Right lobe of liver (tissue), 6 donors: ENCODE results near the gene FAM13B. TPM values are rescaled to one million over a fixed set of nuclear protein-coding genes. Genes with fewer than 3 reads are reported as not detected.

Experiments
- ATAC-seq, 4 donors: fragments of 200-7000 bp; cut with Tn5 transposase; one replicate each; pipeline ENCODE4 v1.9.1; 2020; ENCODE audit warnings: mild to moderate bottlenecking in 4 of 4, moderate library complexity in 4 of 4
- DNase-seq, 3 donors: peaks; one replicate each; pipeline ENCODE4 v3.0.0-alpha.2; 2020
- H3K27ac ChIP-seq, 3 donors: fragments of 200-600 bp; one replicate each; pipeline ENCODE4 v1.8.0; 2022
- H3K27me3 ChIP-seq, 2 donors: fragments of 200-600 bp; one replicate each; pipeline ENCODE4 v1.8.0; 2022
- H3K36me3 ChIP-seq, 4 donors: fragments of 200-600 bp; sonication (generic) in 1 of 4; one replicate each; pipeline versions ENCODE4 v1.5.1 to v1.8.0; 2017 to 2022; ENCODE audit warnings: control low read depth in 1 of 4
- H3K4me1 ChIP-seq, 4 donors: fragments of 200-600 bp; sonication (generic) in 1 of 4; one replicate each; pipeline versions ENCODE4 v1.5.1 to v1.8.0; 2017 to 2022; ENCODE audit warnings: control low read depth in 1 of 4
- H3K4me3 ChIP-seq, 3 donors: fragments of 200-600 bp; one replicate each; pipeline ENCODE4 v1.8.0; 2022
- H3K9me3 ChIP-seq, 4 donors: fragments of 200-600 bp; sonication (generic) in 1 of 4; one replicate each; pipeline versions ENCODE4 v1.5.1 to v1.8.0; 2017 to 2022; ENCODE audit warnings: control low read depth in 1 of 4
- POLR2A ChIP-seq: fragments of 450-650 bp; IDR thresholded peaks from one replicate; pipeline ENCODE4 v1.6.1; 2017; ENCODE audit warnings: antibody characterized with exemption, mild to moderate bottlenecking
- WGBS: methylation state at CpG from one replicate; pipeline ENCODE4 v1.1.6; 2018; ENCODE audit warnings: low coverage, low lambda C conversion rate; ENCODE audit not compliant: insufficient coverage; ENCODE audit errors: missing lambda C conversion rate; 5-methylcytosine and 5-hydroxymethylcytosine counted together
- intact Hi-C, 2 donors: fragments of 100-400 bp; cut with DNase I; formaldehyde crosslinking; loops; one replicate each; pipeline versions ENCODE4 v1.11.2 to v1.14.1; 2022
- small RNA-seq, 2 experiments: library from RNA; depleted of rRNA; stranded (forward); fragments of <200 nt; gene quantifications; one replicate each; pipeline ENCODE3, GENCODE V24; 2016
- total RNA-seq, 6 experiments: library from RNA; depleted of rRNA in 2 of 6; stranded (reverse); fragments of >200 nt in 2 of 6; fragmentation: NEBNext Ultra II Directional in 3 of 6; extraction: Animal tissue kit (Norgen Biotek cat#: 25700) in 3 of 6; gene quantifications; one replicate each; pipeline versions ENCODE4 v1.1.0 to v1.2.4, GENCODE V29; 2016 to 2023
- TF ChIP-seq, protein P1 (sequence below), 4 donors: fragments of 200-600 bp in 3 of 4; fragments of 450-650 bp in 1 of 4; IDR thresholded peaks; one replicate each; pipeline versions ENCODE4 v1.5.1 to v1.8.0; 2016 to 2022; ENCODE audit warnings: antibody characterized with exemption in 4 of 4, mild to moderate bottlenecking in 2 of 4
- donor health status: DM: no; HTN: yes; CAD: no.
- donor health status: DM: no; HTN: no; CAD: no.
- donor health status: DM: no; HTN: no; CAD: no.
- donor health status: DM: no; HTN: yes; CAD: no.
- donor health status: DM: no; HTN: yes; CAD: no.

The FAM13B gene
- total RNA-seq, 6 experiments from 2014 or later: 6.0 to 12.4 (median 6.5) TPM

GRCh38 chr5:137888863-137889759, 143.8 kb downstream of the FAM13B start, which contains the start of gene PKD2L2:
PKD2L2 (plus strand) TSS chr5:137889457; CDS start chr5:137889492, 35 bp downstream.
- intact Hi-C loops: no loop called here
- H3K9me3 ChIP-seq: no peaks in the 10 kb centered on the region
- peak; percentile 64 to 83 (median 80) for DNase-seq
- H3K27me3 ChIP-seq: no peaks in the 10 kb centered on the region
- H3K27ac ChIP-seq: peak within 1 kb of the TSS; percentile 23 to 64 (median 60)
- H3K4me1 ChIP-seq: no peaks in the 10 kb centered on the region
- H3K4me3 ChIP-seq: peak within 1 kb of the TSS; percentile 14 to 49 (median 22)
- ATAC-seq: peak; percentile 91 to 98 (median 95)
- WGBS: 31% methylated on average over 20 of the region's 59 CpGs
- TF ChIP-seq, protein P1, sequence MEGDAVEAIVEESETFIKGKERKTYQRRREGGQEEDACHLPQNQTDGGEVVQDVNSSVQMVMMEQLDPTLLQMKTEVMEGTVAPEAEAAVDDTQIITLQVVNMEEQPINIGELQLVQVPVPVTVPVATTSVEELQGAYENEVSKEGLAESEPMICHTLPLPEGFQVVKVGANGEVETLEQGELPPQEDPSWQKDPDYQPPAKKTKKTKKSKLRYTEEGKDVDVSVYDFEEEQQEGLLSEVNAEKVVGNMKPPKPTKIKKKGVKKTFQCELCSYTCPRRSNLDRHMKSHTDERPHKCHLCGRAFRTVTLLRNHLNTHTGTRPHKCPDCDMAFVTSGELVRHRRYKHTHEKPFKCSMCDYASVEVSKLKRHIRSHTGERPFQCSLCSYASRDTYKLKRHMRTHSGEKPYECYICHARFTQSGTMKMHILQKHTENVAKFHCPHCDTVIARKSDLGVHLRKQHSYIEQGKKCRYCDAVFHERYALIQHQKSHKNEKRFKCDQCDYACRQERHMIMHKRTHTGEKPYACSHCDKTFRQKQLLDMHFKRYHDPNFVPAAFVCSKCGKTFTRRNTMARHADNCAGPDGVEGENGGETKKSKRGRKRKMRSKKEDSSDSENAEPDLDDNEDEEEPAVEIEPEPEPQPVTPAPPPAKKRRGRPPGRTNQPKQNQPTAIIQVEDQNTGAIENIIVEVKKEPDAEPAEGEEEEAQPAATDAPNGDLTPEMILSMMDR (IDR thresholded peaks at IDR 0.05): no peak
- peak; percentile 40 for TF ChIP-seq POLR2A
- H3K36me3 ChIP-seq: no peaks in the 10 kb centered on the region

- H3K4me3 ChIP-seq: peak overlapping the region in 1 of 3 donors; percentile 49
- no peaks in the 10 kb centered on the region for H3K36me3 ChIP-seq
Measured at GRCh38 chr5:137888466-137888862, 144.4 kb downstream of the FAM13B start.

More at GRCh38 chr5:137888466-137888862, 144.4 kb downstream of the FAM13B start:
- intact Hi-C loops: no loop called here
- H3K9me3 ChIP-seq: no peaks in the 10 kb centered on the region
- no peak for ATAC-seq
- no peaks in the 10 kb centered on the region for H3K4me1 ChIP-seq
- no peak for TF ChIP-seq POLR2A
- TF ChIP-seq, protein P1 (IDR thresholded peaks at IDR 0.05): no peak
- DNase-seq: no peak
- no peaks in the 10 kb centered on the region for H3K27me3 ChIP-seq
- H3K27ac ChIP-seq: peak overlapping the region; percentile 23 to 64 (median 60)
- WGBS: 40% methylated on average over 7 of the region's 7 CpGs

Small RNAs within 50 kb of the gene (small RNA-seq; reads per million reads assigned to genes)
- 0 reads per million in 2 experiments for gene RNU6-1148P

Other genes with a start within 250 kb of the FAM13B start
- under 1 TPM in 5 of 6 experiments, not detected in 1; 0.31 to 0.88 (median 0.53) TPM for gene MYOT, start 165.2 kb downstream of the FAM13B start, total RNA-seq
- gene PKD2L2, start 143.6 kb downstream of the FAM13B start, total RNA-seq: not detected
- not detected for gene WNT8A, start 51.0 kb upstream of the FAM13B start, total RNA-seq
- under 1 TPM in 3 of 6 experiments, not detected in 3; 0.22 to 0.32 (median 0.29) TPM for gene NME5, start 106.3 kb upstream of the FAM13B start, total RNA-seq
- gene BRD8, start 145.6 kb upstream of the FAM13B start, total RNA-seq: 10 to 100 TPM in 5 of 6 experiments, 1 to 10 TPM in 1; 9.0 to 33.7 (median 17.0) TPM
- gene KIF20A, start 146.0 kb upstream of the FAM13B start, total RNA-seq: 1 to 10 TPM in 3 of 6 experiments, under 1 TPM in 3; 0.55 to 3.3 (median 1.1) TPM
- 10 to 100 TPM; 11.9 to 16.2 (median 15.2) TPM for gene CDC23, start 180.2 kb upstream of the FAM13B start, total RNA-seq
- under 1 TPM in 1 of 6 experiments, not detected in 5; 0.17 TPM for gene GFRA3, start 241.5 kb upstream of the FAM13B start, total RNA-seq